Non-pigmented ciliary epithelial cell (primary cell): ENCODE results near the gene HIGD1A.

Source experiments
- DNase-seq: peaks from one replicate; pipeline ENCODE4 v3.0.0-alpha.2; 2010; ENCODE audit warnings: low read depth

HIGD1A gene

DNA sequence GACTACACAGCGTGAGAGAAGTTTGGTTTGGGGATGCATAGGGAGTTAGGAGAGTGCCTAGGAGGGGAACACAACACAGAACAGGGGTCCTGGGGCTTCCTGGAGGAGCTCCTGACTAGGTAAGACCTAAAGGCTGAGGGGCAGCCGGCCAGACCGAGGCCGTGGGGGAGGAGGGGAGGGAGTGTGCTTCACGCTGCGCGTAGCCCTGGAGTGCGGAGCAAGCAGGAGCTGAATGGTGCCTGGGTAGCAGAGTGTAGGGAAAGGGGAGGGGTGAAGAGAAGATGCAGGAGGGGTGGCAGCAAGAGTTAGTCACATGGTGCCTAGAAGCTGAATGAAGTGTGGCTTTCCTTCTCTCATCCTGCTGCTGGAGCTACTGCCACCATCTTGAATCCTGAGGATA, 69.3 kb downstream of the HIGD1A start:
- DNase-seq: no peak

DNA sequence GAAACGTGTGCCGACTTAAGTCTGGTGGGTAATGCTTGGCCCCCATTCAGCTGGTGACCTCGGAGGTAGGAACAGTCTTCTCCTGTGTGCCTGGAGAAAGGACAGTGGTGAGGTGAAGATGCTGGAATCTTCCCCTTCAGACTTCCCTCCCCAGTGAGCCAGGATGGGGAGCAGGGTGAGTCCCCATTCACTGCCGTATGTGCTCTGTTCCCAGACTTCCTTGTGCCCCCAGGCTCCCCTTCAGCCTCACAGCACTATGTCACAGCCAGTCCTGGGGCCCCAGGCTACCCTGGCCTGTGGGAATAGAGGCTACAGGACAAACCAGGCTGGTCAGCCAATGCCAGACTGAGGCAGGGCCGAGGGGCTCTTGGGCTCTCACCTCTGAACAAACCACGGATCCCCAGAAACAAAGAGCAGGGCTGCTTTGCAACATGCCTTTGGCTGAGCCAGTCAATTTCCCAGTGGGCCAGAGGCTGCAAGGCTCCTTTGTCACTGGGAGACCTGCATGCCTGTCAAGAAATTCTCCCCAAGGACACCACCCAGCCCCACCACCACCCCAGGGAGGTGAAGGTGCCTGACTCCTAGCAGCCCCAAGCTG, 69.9 kb downstream of the HIGD1A start:
- no peak for DNase-seq

DNA sequence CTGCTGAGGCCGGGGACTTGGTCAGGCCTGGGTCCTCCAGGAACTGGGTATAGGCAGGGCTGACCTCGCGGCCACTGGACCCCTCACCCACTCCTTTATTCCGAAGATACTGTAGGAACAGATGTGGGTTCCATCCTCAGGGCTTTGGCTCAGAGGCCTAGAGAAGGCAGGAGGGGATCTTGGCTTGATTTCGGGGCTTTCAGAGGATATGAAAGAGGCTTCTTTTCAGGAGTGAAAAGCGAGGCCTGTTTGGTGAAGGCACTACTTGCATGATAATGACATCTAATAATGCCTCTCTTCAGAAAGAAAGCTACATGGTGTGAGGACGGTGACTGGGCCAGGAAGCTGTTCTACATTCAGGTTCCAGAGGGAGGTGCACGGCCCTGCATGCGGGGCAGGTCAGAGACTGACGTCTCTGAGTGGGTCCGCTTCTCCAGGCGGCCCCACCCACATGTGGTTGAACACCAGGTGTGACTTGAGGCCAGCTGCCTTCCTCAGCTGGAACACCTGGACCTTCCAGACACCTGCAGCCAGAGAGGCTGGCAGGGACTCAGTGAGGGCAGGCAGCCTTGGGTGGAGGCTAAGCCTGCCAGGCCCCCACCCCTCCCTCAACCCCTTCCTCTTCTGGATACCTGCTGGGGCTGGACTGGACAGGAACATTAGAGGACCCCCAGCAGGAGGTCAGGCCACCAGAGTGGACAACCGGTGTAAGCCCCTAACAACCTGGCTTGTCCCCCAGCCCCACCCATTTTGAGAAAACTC, 70.6 kb downstream of the HIGD1A start:
- no peak for DNase-seq
